ENCODE data around the gene KIAA1614.

KIAA1614 gene

DNA sequence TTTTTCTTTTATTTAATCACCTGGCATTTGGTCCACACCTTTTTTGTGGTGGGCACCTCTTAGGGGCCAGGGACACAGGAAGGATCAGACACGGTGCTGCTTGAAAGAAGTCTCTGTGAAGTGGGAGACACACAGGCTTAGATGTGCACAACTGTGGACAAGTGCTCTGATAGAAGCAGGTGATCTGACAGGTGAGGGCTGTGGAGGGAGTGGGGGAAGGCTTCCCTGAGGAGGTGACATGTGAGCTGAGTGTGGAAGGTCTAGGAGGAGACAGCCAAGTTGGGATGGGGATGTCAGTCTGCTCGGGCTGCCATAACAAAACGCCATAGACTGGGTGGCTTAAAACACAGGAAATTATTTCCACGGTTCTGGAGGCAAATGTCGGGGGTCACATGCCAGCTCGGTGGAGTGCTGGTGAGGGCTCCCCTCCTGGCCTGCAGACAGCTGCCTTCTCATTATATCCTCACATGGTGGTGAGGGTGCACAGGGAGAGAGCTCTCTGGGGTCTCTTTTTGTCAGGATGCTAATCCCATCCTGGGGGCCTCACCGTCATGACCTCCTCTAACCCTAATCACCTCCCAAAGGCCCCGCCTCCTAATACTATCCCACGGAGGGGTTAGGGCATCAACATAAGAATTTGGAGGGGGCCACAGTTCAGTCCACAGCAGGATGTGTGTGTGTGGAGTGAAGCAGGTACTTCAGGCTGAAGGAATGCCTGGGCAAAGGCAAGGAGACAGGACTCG, 5.2 kb upstream of the KIAA1614 start:
- DNase-seq = no peak

DNA sequence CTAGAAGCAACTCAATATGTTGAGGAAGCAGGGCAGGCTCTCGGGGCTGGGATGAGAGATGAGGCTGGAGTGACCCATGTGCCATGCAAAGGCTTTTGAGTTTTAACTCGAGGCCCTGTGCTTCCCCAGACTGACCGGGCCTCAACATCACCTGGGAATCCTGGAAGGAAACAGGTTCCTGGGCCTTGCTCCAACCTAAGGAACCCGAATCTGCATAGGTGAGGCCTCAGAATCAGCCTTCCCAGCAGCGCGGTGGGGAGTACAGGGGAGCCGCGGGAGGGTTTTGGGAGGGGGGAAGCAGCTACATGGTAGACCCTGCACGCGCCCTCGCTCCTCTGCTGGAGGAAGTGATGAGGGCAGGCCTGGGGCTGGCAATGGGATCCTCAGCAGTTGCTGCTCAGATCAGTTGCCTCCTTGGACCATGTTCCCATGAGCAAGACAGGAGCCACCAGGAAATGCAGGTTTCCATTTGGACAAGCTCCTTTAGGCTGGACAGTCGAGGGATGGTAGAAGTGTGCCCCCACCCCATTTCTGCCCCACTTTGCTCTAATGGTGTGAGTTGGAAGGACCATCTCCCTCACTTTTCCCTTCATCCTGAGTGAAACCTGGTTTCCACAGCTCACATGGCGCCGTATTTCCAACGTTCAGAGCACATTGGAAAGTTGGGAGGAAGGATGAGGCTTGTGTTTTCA, 4.5 kb upstream of the KIAA1614 start:
- no peak for DNase-seq

DNA sequence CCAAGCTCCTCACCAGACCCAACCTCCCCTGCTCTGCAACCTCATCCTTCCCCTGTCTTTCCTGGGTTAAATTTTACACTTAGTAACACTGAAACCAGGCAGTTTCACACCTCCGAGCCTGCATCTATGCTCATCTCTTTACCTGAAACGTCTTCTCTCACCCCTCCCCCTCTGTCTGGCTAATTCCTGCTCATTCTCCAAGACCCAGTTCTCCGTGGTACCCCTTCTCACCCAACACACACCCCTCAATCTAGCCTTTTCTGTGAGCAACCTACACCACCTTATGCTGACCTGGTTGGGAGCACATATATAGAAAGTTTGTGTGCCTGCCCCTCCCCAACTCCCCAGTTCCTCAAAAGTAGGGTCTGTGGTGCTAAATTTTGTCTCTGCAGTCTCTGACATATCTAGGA, 3.7 kb upstream of the KIAA1614 start:
- DNase-seq = no peak

DNA sequence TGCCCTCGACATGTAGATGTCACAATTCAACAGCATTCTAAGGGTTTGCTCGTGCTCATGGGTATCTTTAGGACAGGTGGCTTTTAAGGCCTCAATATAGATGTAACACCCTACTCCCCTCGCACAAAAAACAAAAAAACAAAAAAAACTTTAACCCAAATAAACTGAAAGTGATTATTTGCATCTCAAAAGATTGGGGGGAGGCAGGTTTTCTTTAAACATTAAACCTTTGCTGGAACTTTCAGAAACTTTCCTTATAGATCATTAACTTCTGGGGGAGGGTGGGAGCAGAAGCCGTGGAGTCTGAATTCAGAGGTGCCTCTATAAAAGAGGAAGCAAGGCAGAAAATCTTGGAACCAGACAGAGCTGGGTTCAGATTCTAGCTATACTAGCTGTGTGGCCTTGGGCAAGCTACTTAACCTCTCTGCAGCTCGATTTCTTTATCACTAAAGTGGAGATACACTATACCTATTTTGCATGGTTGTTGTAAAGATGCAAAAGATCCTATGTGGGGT, 3.2 kb upstream of the KIAA1614 start:
- DNase-seq = no peak

DNA sequence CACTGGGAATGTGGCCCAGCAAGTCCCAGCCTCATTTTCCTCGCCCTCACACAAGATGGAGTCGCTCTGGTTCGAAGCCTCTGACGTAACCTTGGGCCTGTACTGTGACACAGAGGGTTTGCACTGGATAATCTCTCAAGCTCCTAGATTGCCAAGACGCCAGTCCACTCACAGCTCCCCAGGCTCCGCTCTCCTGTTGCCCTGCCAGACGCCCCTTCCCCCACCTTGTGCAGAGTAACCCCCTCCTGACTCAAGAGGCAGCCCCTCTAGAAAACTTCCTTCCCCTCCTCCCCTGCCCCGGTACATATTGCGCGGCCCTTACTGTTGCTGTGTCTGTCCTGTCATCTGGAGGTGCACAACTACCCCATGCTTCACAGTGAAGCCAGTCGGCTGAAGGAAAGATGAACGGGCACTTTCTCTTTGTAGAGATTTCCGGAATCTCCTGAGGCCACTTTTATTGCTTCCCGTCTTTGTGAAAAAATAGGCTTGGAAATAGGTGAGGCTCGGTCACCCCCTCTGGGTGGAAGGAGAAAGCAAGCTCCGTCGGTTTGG, 981 bp upstream of the KIAA1614 start:
- no peak for DNase-seq

DNA sequence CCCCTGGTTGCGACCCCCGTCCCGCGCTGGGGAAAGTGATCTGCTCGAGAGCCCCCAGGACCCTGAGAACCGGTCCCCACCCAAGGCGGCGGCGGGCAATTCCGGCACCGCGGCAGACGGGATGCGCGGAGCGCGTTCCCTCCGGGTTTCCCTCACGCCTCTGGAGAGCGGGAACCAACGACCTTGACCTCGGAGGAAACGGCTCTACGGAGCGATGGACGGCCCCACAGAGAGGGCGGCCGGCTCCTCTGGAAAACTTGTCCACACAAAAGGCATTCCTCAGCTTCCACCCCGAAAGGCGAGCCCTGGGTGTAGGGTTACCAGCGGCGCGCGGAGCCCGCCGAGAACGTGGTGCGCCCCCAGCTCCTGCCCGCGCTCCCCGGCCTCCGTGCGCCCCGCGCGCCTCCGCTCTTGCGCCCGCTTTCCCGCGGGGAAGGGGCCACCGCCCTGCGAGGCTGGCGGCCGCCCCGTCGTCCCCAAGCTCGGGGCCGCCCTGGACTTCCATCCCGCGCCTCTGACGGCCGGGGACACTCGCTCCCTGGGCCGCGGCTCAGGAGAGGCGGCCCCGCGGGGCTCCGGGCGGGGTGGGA, 391 bp upstream of the KIAA1614 start:
- DNase-seq = no peak

DNA sequence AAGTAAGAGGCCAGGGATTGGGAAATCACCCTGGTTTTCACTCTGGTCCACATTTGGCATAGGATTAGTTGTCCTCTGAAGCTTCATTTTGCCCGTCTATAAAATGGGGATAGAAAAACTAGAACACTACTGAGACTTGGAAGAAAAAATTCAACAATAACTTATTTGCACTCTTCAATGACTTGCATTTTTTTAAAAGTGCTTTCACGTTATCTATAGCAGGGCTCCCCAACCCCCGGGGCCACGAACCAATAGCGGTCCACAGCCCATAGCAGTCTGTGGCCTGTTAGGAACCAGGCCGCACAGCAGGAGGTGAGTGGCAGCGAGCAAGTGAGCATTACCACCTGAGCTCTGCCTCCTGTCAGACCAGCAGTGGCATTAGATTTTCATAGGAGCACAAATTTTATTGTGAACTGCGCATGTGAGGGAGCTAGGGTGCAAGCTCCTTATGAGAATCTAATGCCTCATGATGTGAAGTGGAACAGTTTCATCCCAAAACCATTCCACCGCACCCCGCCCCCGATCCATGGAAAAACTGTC, 2.8 kb downstream of the KIAA1614 start:
- no peak for DNase-seq

DNA sequence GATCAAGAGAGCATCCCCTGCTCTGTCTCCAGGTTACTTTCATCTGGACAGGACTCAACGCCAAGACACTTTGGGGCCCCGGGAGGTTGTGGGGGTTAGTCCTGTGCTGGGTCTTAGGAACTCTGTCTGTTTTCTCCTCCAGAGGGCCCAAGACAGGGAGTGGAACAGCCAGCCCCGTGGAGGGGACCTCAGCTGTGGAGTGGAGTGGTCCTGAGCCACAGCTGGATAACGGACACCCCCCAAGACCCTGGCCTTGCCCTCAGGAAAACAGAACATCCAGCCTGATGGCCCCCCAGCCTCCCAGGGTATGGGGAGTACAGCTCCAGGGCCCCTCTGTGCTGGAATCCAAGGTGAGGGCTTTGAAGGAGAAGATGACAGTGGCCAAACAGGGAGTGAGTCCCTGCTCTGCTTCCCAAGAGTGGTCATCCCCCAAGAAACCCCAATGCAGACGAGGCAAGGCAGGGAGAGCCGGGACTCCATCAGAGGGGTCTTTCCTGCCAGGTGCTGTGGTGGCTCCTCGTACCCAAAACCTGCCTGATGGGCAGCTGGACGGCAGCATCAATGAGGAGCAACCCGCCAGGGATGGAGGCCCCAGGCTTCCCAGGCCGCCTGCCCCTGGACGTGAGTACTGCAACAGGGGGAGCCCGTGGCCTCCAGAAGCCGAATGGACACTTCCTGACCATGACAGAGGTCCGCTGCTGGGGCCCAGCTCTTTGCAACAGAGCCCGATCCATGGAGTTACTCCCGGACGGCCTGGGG, 3.5 kb downstream of the KIAA1614 start:
- no peak for DNase-seq

DNA sequence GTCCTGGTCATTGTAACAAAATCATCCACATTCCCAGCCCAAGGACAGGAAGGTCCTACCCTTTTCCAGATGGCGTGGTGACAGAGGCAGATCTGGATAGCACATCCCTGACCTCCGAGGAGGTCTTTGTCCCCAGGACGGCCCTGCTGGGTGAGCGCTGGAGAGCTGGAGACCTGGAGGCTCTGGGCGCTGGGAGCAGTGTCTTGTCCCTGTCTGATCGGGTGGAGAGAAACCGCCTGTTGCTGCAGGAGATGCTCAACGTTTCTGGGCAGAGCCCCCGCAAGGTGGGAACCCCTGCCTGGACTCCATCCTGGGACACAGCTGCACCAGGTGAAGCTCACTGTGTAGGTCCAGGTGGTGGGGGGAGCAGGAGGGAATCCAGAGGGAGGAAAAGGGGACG, 4.1 kb downstream of the KIAA1614 start:
- DNase-seq = no peak

DNA sequence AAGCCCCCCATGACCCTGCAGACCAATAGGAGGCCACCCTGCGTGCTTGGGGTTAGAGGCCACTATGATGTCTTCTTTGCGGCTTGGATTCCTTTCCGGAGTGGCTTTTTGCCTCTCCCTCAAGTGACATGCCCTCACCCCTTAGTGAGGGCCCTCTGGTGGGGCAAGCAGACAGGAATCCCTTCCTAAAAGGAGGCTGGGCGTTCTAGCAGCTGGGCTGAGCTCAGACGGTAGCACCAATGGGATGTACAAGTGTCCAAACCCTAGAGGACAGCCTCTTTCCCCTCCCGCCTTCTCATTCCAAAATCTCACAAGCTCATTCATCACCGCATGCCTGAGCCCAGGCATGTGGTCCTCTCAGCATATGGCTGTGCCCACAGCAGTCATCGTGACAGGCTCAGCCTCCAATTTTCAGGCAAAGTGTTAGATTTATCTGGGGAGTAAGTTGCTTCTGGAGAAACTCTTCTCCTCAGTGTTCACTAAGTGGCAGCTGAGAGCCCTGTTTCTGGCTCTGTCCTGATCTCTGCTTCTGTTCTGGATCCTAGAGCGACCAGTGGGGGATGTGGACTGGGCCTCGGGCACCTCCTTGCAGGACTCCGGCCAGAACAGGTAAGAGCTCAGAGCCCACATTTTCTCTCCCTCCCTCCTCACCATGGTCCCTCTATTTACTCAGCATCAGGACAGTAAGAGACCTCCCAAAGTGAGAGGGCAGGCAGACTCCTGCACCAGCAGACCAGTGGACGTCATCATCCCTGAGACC, 4.8 kb downstream of the KIAA1614 start:
- no peak for DNase-seq

DNA sequence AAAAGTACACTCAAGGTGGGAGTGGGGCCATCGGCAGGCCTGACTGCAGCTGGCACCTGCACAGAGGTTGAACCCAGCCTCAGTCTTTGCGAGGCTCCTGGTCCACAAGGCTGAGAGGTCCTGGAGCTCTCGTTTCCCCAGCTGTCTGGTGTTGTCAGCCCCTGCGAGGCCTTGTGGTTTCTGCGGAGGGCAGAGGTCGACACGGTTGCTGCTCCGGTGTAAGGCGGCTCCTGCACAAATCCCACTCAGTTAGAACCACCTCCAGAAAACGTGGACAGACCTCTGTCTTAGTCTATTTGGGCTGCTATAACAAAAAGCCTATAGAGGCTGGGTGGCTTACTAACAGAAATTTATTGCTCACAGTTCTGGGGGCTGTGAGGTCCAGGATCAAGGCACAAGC, 5.8 kb downstream of the KIAA1614 start:
- DNase-seq = no peak

DNA sequence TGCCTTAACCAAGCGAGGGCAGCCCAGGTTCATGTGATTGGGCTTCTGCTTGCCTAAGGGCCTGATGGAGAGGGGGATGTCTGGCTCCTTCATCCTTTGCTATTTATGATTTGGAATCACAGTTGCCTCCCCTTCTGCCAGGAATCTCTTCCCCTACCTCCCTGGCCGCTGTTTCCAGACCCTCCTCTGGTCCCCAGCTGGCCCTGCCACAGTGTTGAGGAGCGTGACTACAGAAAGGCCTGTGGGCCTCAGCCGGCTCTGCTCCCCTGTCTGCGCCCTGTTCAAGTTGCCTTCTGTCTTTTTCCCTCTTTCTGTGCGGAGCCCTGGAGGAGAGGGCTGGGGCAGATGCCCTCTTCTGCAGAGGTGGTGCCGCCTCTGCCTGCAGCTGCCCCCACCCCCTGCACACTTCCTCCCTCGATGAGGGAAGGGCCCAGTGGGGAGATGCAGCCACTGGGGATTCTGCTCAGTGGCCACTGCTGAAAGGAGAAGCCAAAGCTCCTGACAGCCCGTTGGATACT, 6.5 kb downstream of the KIAA1614 start:
- DNase-seq = no peak

DNA sequence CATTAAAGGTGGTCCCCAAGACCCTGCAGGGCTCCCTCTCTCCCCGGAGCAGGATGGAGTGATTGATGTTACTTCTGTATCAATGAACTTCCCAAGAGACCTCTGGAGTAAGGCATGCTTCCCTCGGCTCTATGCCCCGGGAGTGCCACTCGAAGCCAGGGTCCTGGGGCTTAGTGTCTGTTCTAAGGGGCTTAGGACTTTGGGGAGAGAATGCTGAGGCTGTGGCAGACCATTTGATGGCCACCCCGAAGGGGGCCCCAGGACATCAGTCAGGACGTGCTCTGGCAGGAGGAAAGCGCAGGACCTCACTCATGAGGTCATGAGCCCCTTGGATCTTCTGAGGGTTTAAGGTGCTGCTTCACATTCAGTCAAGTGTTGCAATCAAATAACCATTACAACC, 7.5 kb downstream of the KIAA1614 start:
- no peak for DNase-seq

DNA sequence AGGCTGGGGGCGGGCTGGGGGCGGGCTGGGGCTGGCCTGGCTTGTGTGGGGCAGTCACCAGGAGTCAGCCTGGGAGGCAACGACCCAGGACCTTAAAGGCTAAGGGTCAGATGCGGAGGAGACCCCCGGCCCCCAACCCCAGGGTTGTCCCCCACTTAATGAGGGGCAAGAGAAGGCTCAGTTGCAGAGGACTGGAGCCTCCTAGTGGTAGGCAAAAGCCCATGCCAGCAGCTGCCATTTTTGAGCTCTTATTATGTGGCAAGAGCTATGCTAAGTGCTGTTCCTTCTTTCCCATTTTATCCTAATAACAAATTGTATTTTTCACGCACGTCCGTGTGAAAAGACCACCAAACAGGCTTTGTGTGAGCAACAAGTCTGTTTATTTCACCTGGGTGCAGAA, 8.0 kb downstream of the KIAA1614 start:
- DNase-seq = no peak

DNA sequence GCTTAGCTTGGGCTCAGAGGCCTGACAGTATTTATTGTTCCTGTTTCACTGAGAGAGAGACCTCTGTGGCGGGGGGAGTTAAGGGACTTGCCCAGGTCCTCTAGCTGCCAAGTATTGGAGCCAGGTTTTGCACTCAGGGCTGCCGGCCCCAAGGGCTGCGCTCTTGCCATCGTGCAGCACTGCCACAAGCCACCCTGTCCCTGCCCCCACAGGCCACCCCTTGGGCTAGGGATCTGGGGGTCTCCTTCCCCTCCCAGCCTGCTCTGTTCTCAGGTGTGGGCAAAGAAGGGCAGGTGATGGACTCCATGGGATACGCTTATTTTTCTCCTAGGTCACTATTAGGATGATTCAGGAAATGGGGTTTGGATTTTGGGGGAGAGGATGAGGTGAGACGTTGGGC, 8.7 kb downstream of the KIAA1614 start:
- DNase-seq = no peak

DNA sequence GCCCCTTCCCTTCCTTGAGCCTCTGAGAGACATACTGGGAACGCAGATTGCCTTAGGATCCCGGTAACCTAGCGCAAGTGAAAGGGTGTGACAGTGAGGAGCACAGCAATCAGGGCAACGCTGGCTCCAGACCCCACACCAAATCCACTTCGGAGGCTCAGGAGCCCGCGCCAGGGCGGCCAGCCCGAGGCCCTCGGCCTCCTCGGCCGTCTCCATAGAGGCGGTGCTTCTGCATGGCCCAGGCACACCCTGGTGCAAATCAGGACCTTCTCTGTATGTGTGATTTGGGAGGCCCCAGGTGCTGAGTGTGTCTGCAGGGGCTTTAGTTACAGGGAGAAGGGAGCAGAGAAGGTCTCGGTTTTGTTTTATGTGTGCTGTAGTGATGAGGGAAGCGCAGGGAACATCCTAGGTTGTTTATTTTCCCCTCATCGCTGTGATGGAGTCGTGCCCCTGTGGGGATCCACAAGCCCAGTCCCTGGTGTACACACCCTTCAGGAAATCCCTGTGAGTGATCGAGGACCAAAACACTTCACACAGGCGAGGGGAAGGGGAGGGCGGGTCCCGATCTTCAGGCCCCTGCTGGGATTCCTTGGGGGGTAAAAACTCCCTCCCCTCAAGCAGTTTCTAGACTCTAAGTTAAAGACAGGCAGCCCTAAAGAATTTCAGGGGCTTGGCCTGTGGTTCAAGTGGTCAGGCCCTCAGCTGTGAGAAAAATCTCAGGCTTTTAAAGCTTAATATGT, 9.4 kb downstream of the KIAA1614 start:
- DNase-seq = no peak

DNA sequence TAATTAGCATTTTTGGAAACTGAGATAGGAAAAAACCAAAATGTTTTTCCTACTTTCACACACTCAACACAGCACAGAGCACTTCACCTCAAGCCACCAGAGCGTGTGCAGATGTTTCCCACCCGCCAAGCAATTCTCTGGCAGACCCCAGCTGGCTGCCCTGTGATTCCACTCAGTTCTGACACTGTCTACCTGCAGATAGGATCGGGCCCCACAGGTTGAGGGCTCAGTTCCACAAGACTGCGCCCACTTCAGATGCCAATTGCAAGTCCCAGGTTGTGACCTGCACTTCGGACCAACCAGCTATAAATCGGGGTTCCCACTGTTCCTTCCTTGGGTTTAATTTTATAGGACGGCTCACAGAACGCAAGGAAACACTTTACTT, 9.9 kb downstream of the KIAA1614 start:
- DNase-seq = no peak

DNA sequence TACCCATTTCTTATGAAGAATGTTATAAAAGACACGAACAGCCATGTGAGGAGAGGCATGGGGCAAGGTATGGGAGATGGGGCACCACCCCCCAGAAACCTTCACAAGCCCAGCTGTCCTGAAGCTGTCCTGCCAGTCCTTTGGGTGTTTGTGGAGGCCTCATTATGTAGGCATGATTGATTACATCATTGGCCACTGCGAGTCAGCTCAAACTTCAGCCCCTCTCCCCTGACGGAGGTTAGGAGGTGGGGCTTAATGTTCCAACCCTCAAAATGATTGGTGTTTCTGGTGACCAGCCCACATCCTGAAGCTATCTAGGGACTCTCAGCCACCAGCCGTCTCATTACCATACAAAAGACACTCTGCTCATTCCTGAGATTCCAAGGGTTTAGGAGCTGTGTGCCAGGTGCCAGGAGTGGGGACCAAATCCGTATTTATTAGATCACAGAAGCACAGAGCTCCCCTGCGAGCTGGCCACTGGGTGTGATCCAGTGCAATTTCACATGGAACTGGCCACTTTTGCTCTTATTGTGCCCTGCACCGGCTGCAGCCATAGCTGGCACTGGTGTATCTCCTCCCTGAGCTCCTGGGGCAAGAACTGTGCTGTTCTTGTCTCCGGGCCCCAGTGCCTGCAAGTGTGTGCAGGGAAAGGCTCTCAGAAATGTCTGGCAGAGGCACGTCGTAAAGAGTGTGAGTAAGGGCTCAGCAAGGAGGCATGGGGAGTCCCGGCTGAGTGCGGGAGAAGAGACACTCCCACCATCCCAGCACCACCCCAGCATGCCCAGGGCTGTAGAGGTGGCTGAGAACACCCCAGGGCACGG, 10.5 kb downstream of the KIAA1614 start:
- DNase-seq = no peak

DNA sequence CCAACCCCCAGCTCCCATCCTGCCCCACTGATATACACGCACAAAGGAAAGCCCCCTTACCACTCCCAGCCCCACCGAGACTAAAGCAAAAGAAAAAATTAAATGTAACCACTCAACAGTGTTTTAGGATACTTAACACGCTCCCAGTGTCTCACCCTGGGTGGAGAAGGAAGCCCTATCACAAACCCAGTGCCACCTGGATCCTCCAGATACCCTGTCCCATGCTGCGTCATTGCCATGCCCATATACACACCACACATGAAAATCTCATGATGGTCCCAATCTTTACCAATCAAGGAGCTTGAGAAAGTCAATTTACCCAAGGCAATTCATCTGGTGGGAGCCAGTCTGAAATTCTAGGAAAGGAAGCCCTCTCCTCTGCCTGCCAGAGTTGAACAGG, 11.2 kb downstream of the KIAA1614 start:
- DNase-seq = no peak

DNA sequence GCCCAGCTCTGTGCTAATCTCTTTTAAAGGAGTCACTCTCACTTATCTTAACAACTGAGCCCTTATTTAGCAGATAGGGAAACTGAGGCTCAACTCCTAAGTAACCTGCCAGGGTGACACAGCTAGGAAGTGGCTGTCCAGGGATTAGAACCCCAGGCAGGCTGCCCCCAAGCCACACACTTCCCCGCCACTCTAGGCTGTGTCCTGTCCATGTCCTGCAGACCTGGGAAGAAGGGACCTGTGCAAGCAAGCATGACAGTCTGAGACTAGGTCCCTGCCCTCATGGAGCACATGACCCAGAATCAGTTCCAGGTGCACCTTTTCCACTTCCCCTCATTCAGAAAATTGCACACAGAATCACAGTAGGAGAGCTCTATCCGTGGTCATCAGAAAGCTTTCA, 12.2 kb downstream of the KIAA1614 start:
- DNase-seq = no peak
